Measurements from ENCODE around the gene PCDHA3.
"Not testable (repeated sequence)": the region's sequence is repeated elsewhere in the genome, so short reads cannot be mapped to it uniquely, and the experiment has no call there.

The PCDHA3 gene

GRCh38 chr5:140800816-140801493 is at the start of gene PCDHA3:
Gene PCDHA3 (plus strand): TSS chr5:140801057.
- DNase-seq, result peak in 1 of 51 donors; percentile 48

GRCh38 chr5:140753561-140753960 is 47.3 kb upstream of the PCDHA3 start:
- DNase-seq, result no peak

- DNase-seq, result no peak
Measured at GRCh38 chr5:140764177-140764973, 36.5 kb upstream of the PCDHA3 start.

- no peak for DNase-seq
Measured at GRCh38 chr5:140767444-140767843, 33.4 kb upstream of the PCDHA3 start.

GRCh38 chr5:140780512-140780911 is 20.3 kb upstream of the PCDHA3 start:
- no peak for DNase-seq

GRCh38 chr5:140785905-140786686 is 14.8 kb upstream of the PCDHA3 start, which contains the start of gene PCDHA1:
Gene PCDHA1 (plus strand): TSS chr5:140786140.
- peak in 1 of 51 donors; percentile 2 for DNase-seq

GRCh38 chr5:140787422-140787821 is 13.4 kb upstream of the PCDHA3 start:
- not testable (repeated sequence) for DNase-seq

GRCh38 chr5:140787849-140788504 is 12.9 kb upstream of the PCDHA3 start:
- not testable (repeated sequence) for DNase-seq

- DNase-seq, result no peak
Measured at GRCh38 chr5:140791089-140791488, 9.8 kb upstream of the PCDHA3 start.

- DNase-seq, result peak in 1 of 51 donors; percentile 3
Measured at GRCh38 chr5:140794595-140795258, 6.1 kb upstream of the PCDHA3 start, which contains the start of gene PCDHA2. Gene PCDHA2 (plus strand): TSS chr5:140794852.

- peak in 1 of 51 donors; percentile 26 for DNase-seq
Measured at GRCh38 chr5:140795259-140795641, 5.6 kb upstream of the PCDHA3 start.

- not testable (repeated sequence) for DNase-seq
Measured at GRCh38 chr5:140796072-140796717, 4.7 kb upstream of the PCDHA3 start.

- DNase-seq, result no peak
Measured at GRCh38 chr5:140796718-140797095, 4.2 kb upstream of the PCDHA3 start.

GRCh38 chr5:140801494-140801841 is 611 bp downstream of the PCDHA3 start:
- DNase-seq, result peak in 7 of 51 donors; percentile 2 to 36 (median 32)

- not testable (repeated sequence) for DNase-seq
Measured at GRCh38 chr5:140802381-140802780, 1.5 kb downstream of the PCDHA3 start.

- DNase-seq, result no peak
Measured at GRCh38 chr5:140802781-140803271, 2.0 kb downstream of the PCDHA3 start.

- DNase-seq, result peak in 18 of 51 donors; percentile 4 to 64 (median 30)
Measured at GRCh38 chr5:140806834-140807775, 6.2 kb downstream of the PCDHA3 start, which contains the start of gene PCDHA4. Gene PCDHA4 (plus strand): TSS chr5:140807068.

- DNase-seq, result not testable (repeated sequence)
Measured at GRCh38 chr5:140808241-140808888, 7.5 kb downstream of the PCDHA3 start.
